Upper lobe of left lung (tissue), 4 donors: Measurements from ENCODE around the gene MRPL23.

ENCODE experiments used
- CTCF ChIP-seq, 6 experiments: fragments of 450-650 bp in 4 of 6; fragments of 200-600 bp in 2 of 6; sonication (generic) in 2 of 6; IDR thresholded peaks; one replicate each; pipeline ENCODE4 v1.5.1; 2016 to 2019; ENCODE audit warnings: antibody characterized with exemption in 6 of 6
- EP300 ChIP-seq, 4 donors: sonication (generic); formaldehyde crosslinking; IDR thresholded peaks; one replicate each; pipeline ENCODE4 v1.5.1; 2017; ENCODE audit warnings: antibody characterized with exemption in 4 of 4, control low read depth in 2 of 4

- TF ChIP-seq CTCF (IDR thresholded peaks at IDR 0.05) (no peak), EP300 (IDR thresholded peaks at IDR 0.05) (no peak)
These were observed 2.8 kb downstream of the MRPL23 start for GRCh38 chr11:1949922-1950321.
